Upper lobe of right lung (tissue), 1 donor: Measurements from ENCODE around the gene VPS35. TPM values are rescaled to one million over a fixed set of nuclear protein-coding genes. Genes with fewer than 3 reads are reported as not detected.

ENCODE experiments used
- ATAC-seq: fragments of 200-7000 bp; cut with Tn5 transposase; one replicate; pipeline ENCODE4 v1.9.1; 2020; ENCODE audit warnings: mild to moderate bottlenecking, moderate library complexity
- DNase-seq: peaks from one replicate; pipeline ENCODE4 v3.0.0-alpha.2; 2020
- H3K27ac ChIP-seq: fragments of 200-600 bp; one replicate; pipeline ENCODE4 v1.8.0; 2022
- H3K27me3 ChIP-seq: fragments of 200-600 bp; one replicate; pipeline ENCODE4 v1.8.0; 2022; ENCODE audit warnings: mild to moderate bottlenecking
- H3K36me3 ChIP-seq: fragments of 200-600 bp; one replicate; pipeline ENCODE4 v1.8.0; 2022
- H3K4me1 ChIP-seq: fragments of 200-600 bp; one replicate; pipeline ENCODE4 v1.8.0; 2022
- H3K4me3 ChIP-seq: fragments of 200-600 bp; one replicate; pipeline ENCODE4 v1.8.0; 2022; ENCODE audit warnings: mild to moderate bottlenecking
- H3K9me3 ChIP-seq: fragments of 200-600 bp; one replicate; pipeline ENCODE4 v1.8.0; 2022
- intact Hi-C: fragments of 100-400 bp; cut with DNase I; formaldehyde crosslinking; loops from one replicate; pipeline ENCODE4 v1.11.0; 2022
- total RNA-seq: library from RNA; stranded (reverse); fragmentation: NEBNext Ultra II Directional; extraction: Animal tissue kit (Norgen Biotek cat#: 25700); gene quantifications from one replicate; pipeline ENCODE4 v1.2.1, GENCODE V29; 2021
- TF ChIP-seq, protein P1 (sequence below): fragments of 200-600 bp; IDR thresholded peaks from one replicate; pipeline ENCODE4 v1.8.0; 2022; ENCODE audit warnings: antibody characterized with exemption
- donor health status: DM: no; HTN: yes; CAD: no; lungs with severe emphysema.

The VPS35 gene
- total RNA-seq, 1 donor from 2014 or later: 87.6 TPM

DNA sequence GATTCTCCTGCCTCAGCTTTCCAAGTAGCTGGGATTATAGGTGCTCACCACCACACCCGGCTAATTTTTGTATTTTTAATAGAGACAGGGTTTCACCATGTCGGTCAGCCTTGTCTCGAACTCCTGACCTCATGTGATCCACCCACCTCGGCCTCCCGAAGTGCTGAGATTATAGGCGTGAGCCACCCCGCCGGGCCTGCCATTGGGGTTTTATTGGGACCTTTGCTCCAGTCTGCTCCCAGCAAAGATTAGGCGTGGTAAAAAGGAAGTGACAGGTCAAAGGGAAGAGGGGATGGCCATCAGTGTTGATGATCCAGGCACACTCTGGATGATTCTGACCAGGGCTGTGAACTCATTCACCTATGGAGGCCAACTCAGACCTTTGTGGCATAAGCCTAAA, 38.7 kb upstream of the VPS35 start:
- Histone ChIP-seq H3K27ac (no peak overlapping the region), H3K4me1 (no peaks in the 10 kb centered on the region), H3K9me3 (no peaks in the 10 kb centered on the region), H3K27me3 (no peaks in the 10 kb centered on the region), H3K4me3 (no peak overlapping the region), H3K36me3 (no peaks in the 10 kb centered on the region)
- ATAC-seq (no peak), DNase-seq (no peak)
- TF ChIP-seq, protein P1, sequence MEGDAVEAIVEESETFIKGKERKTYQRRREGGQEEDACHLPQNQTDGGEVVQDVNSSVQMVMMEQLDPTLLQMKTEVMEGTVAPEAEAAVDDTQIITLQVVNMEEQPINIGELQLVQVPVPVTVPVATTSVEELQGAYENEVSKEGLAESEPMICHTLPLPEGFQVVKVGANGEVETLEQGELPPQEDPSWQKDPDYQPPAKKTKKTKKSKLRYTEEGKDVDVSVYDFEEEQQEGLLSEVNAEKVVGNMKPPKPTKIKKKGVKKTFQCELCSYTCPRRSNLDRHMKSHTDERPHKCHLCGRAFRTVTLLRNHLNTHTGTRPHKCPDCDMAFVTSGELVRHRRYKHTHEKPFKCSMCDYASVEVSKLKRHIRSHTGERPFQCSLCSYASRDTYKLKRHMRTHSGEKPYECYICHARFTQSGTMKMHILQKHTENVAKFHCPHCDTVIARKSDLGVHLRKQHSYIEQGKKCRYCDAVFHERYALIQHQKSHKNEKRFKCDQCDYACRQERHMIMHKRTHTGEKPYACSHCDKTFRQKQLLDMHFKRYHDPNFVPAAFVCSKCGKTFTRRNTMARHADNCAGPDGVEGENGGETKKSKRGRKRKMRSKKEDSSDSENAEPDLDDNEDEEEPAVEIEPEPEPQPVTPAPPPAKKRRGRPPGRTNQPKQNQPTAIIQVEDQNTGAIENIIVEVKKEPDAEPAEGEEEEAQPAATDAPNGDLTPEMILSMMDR: no peak
- intact Hi-C loops: no loop called here

- ATAC-seq: no peak
- intact Hi-C loops: no loop called here
- TF ChIP-seq, protein P1: no peak
- Histone ChIP-seq H3K36me3 (no peaks in the 10 kb centered on the region), H3K4me3 (no peak overlapping the region), H3K27ac (no peak overlapping the region), H3K9me3 (no peaks in the 10 kb centered on the region), H3K27me3 (no peaks in the 10 kb centered on the region), H3K4me1 (no peaks in the 10 kb centered on the region)
- DNase-seq: no peak
Observed at GRCh38 chr16:46727184-46727583, 38.2 kb upstream of the VPS35 start.

GRCh38 chr16:46721885-46722284, 32.9 kb upstream of the VPS35 start:
- TF ChIP-seq, protein P1: no peak
- Histone ChIP-seq H3K4me1 (no peaks in the 10 kb centered on the region), H3K36me3 (no peaks in the 10 kb centered on the region), H3K27ac (no peak overlapping the region), H3K27me3 (no peaks in the 10 kb centered on the region), H3K4me3 (no peak overlapping the region), H3K9me3 (no peaks in the 10 kb centered on the region)
- DNase-seq (no peak), ATAC-seq (no peak)
- intact Hi-C loops: loop anchor here (5.0 kb wide), 1 partner anchor 200 kb away; no protein-coding TSS in a partner anchor

- Histone ChIP-seq H3K27me3 (no peaks in the 10 kb centered on the region), H3K36me3 (no peaks in the 10 kb centered on the region), H3K4me1 (no peaks in the 10 kb centered on the region), H3K27ac (no peak overlapping the region), H3K9me3 (no peaks in the 10 kb centered on the region), H3K4me3 (no peak overlapping the region)
- no peak for DNase-seq
- intact Hi-C loops: loop anchor here (5.0 kb wide), 1 partner anchor 202 kb away; no protein-coding TSS in a partner anchor
- no peak for ATAC-seq
- TF ChIP-seq, protein P1: no peak
Observed at GRCh38 chr16:46720619-46721018, 31.6 kb upstream of the VPS35 start.

GRCh38 chr16:46719528-46719927, 30.6 kb upstream of the VPS35 start:
- no peaks in the 10 kb centered on the region for H3K4me1 ChIP-seq
- no peak overlapping the region for H3K4me3 ChIP-seq
- no peak for ATAC-seq
- no peaks in the 10 kb centered on the region for H3K27me3 ChIP-seq
- no peaks in the 10 kb centered on the region for H3K36me3 ChIP-seq
- no peak overlapping the region for H3K27ac ChIP-seq
- TF ChIP-seq, protein P1: no peak
- no peak for DNase-seq
- H3K9me3 ChIP-seq: no peaks in the 10 kb centered on the region
- intact Hi-C loops: no loop called here

DNA sequence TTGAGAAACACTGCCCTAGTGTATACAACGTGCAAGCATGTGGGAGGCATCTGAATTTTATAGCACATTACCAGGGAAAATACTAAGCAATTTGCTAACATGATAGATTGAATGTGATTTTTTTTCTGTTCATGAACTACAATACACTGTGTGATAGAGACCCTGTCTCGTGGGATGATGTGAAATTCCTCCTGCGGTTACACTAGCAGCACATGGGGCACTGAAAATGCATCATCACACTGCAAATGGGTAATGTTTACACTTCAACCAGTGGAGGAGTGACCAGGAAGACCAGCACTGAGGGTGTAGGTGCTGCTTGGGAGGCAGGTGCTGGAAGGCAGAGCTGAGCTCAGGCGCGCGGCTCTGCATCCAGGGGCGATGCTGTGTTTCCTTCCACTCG, 29.2 kb upstream of the VPS35 start:
- Histone ChIP-seq H3K27me3 (no peaks in the 10 kb centered on the region), H3K4me3 (no peak overlapping the region), H3K36me3 (no peaks in the 10 kb centered on the region), H3K27ac (no peak overlapping the region), H3K9me3 (no peaks in the 10 kb centered on the region), H3K4me1 (no peaks in the 10 kb centered on the region)
- intact Hi-C loops: no loop called here
- TF ChIP-seq, protein P1: no peak
- ATAC-seq (no peak), DNase-seq (no peak)
